GM12878 (cell line): ENCODE results near the gene COQ2. TPM values are rescaled to one million over a fixed set of nuclear protein-coding genes. Genes with fewer than 3 reads are reported as not detected.
A peak's percentile ranks its signal among the peaks of the same experiment; 100 is the strongest.

ENCODE experiments used
- ATAC-seq: fragments of 200-7000 bp; cut with Tn5 transposase; 3 replicates; pipeline ENCODE4 v1.9.1; 2020; ENCODE audit warnings: mild to moderate bottlenecking, moderate library complexity
- BruUV-seq: library from RNA; stranded (reverse); fragments of 400-500 nt; replicated peaks from 2 replicates; lab custom pipeline; 2021; lab: Mats Ljungman, UMichigan
- CTCF ChIA-PET: fragments of 300-600 bp; sonication (Branson Sonifier 250); formaldehyde crosslinking; extraction: SDS; loops from one replicate; lab custom pipeline; 2021; ENCODE audit warnings: inconsistent platforms; lab: Yijun Ruan, JAX
- POLR2A ChIA-PET: fragments of 350-600 bp; formaldehyde crosslinking; extraction: SDS; loops from one replicate; lab custom pipeline; 2021; ENCODE audit warnings: inconsistent platforms; lab: Charles Lee
- RAD21 ChIA-PET: fragments of 300-600 bp; sonication (Branson Sonifier 250); formaldehyde crosslinking; loops from one replicate; lab custom pipeline; 2023; ENCODE audit warnings: antibody characterized with exemption; ENCODE audit not compliant: unreplicated experiment; lab: Charles Lee
- SMC1A ChIA-PET: fragments of 300-600 bp; sonication (Branson Sonifier 250); formaldehyde crosslinking; loops from one replicate; lab custom pipeline; 2023; ENCODE audit not compliant: unreplicated experiment, uncharacterized antibody; lab: Charles Lee
- DNase-seq: peaks from one replicate; pipeline ENCODE4 v3.0.0-alpha.2; 2011; ENCODE audit warnings: low read depth, low spot score
- FAIRE-seq: peaks from 3 replicates; lab custom pipeline; 2011; peaks lifted over from hg19 to GRCh38; lab: Jason Lieb, UNC
- H2AFZ ChIP-seq: 2 replicates; pipeline ENCODE4 v1.6.0; 2011; ENCODE audit warnings: low read depth, low read length, control low read depth; ENCODE audit not compliant: control insufficient read depth
- H3K27ac ChIP-seq: 2 replicates; pipeline ENCODE4 v1.5.1; 2011; ENCODE audit warnings: control low read depth; ENCODE audit not compliant: control insufficient read depth, insufficient read depth
- H3K27me3 ChIP-seq, 2 experiments: replicated peaks in 1 of 2; 2 replicates each; pipeline versions ENCODE4 v1.6.0 to v1.6.1; 2011; ENCODE audit warnings: low read length in 1 of 2; ENCODE audit not compliant: control insufficient read depth in 2 of 2, insufficient read depth in 2 of 2
- H3K36me3 ChIP-seq, 2 experiments: 2 replicates each; pipeline ENCODE4 v1.5.1; 2011; ENCODE audit warnings: low read length in 1 of 2; ENCODE audit not compliant: control insufficient read depth in 2 of 2, insufficient read depth in 2 of 2
- H3K4me1 ChIP-seq: 2 replicates; pipeline ENCODE4 v1.6.1; 2011; ENCODE audit warnings: mild to moderate bottlenecking, low read length, moderate library complexity, mixed read lengths; ENCODE audit not compliant: control insufficient read depth, insufficient read depth
- H3K4me2 ChIP-seq: 2 replicates; pipeline ENCODE4 v1.6.0; 2011; ENCODE audit warnings: control low read depth; ENCODE audit not compliant: control insufficient read depth, insufficient read depth
- H3K4me3 ChIP-seq: fragments of 200-600 bp; sonication (generic); 2 replicates; pipeline ENCODE4 v1.5.1; 2016
- H3K79me2 ChIP-seq: 2 replicates; pipeline ENCODE4 v1.6.0; 2011; ENCODE audit warnings: low read length; ENCODE audit not compliant: control insufficient read depth, insufficient read depth
- H3K9ac ChIP-seq: 2 replicates; pipeline ENCODE4 v1.8.0; 2011; ENCODE audit warnings: low read length, control low read depth, mixed read lengths; ENCODE audit not compliant: control insufficient read depth, insufficient read depth
- H3K9me3 ChIP-seq: replicated peaks from 3 replicates; pipeline ENCODE4 v1.5.1; 2011; ENCODE audit warnings: mild to moderate bottlenecking, low read length; ENCODE audit not compliant: control insufficient read depth, insufficient read depth
- H4K20me1 ChIP-seq: 2 replicates; pipeline ENCODE4 v1.6.0; 2011; ENCODE audit not compliant: control insufficient read depth, insufficient read depth
- BHLHE40 ChIP-seq, 2 experiments: fragments of 450-650 bp in 1 of 2; IDR thresholded peaks; 2 replicates each; pipeline ENCODE4 v1.6.1; 2011 to 2017; ENCODE audit warnings: low read depth in 2 of 2, borderline replicate concordance in 1 of 2, improper control_type of control experiment in 1 of 2, low read length in 1 of 2, mild to moderate bottlenecking in 1 of 2
- BMI1 ChIP-seq: fragments of 450-650 bp; IDR thresholded peaks from 2 replicates; pipeline ENCODE4 v1.6.1; 2016; ENCODE audit warnings: mild to moderate bottlenecking, moderate library complexity, borderline replicate concordance
- CHD4 ChIP-seq: fragments of 200-600 bp; sonication (generic); IDR thresholded peaks from 2 replicates; pipeline ENCODE4 v1.6.1; 2016; ENCODE audit warnings: mild to moderate bottlenecking
- FOXK2 ChIP-seq: fragments of 450-650 bp; IDR thresholded peaks from 2 replicates; pipeline ENCODE4 v1.6.1; 2017; ENCODE audit warnings: mild to moderate bottlenecking, moderate library complexity
- MLLT1 ChIP-seq: fragments of 450-650 bp; IDR thresholded peaks from 2 replicates; pipeline ENCODE4 v1.6.1; 2016; ENCODE audit warnings: mild to moderate bottlenecking
- NBN ChIP-seq: fragments of 450-650 bp; IDR thresholded peaks from 2 replicates; pipeline ENCODE4 v1.6.1; 2016
- NFXL1 ChIP-seq: fragments of 450-650 bp; IDR thresholded peaks from 2 replicates; pipeline ENCODE4 v1.6.1; 2017; ENCODE audit warnings: antibody characterized with exemption, mild to moderate bottlenecking, borderline replicate concordance
- NR2C2 ChIP-seq: IDR thresholded peaks from 2 replicates; pipeline ENCODE4 v1.6.1; 2011; ENCODE audit warnings: borderline replicate concordance, low read depth; ENCODE audit not compliant: control insufficient read depth, insufficient read length
- NR2F1 ChIP-seq: fragments of 450-650 bp; conservative IDR thresholded peaks from 2 replicates; pipeline ENCODE4 v1.6.1; 2017; ENCODE audit warnings: mild to moderate bottlenecking
- SIN3A ChIP-seq: IDR thresholded peaks from 2 replicates; pipeline ENCODE4 v1.6.1; 2012; ENCODE audit warnings: low read depth, low read length, improper control_type of control experiment
- SMC3 ChIP-seq: IDR thresholded peaks from 2 replicates; pipeline ENCODE4 v1.6.1; 2011; ENCODE audit warnings: low read length, improper control_type of control experiment, borderline replicate concordance
- TAF1 ChIP-seq: IDR thresholded peaks from 2 replicates; pipeline ENCODE4 v1.6.1; 2011; ENCODE audit warnings: mild to moderate bottlenecking, low read depth, low read length, borderline replicate concordance
- ZNF217 ChIP-seq: fragments of 450-650 bp; IDR thresholded peaks from 2 replicates; pipeline ENCODE4 v1.6.1; 2017; ENCODE audit warnings: antibody characterized with exemption, mild to moderate bottlenecking
- WGBS: methylation state at CpG from one replicate; pipeline ENCODE4 v1.1.6; 2016; ENCODE audit warnings: low lambda C conversion rate; ENCODE audit not compliant: insufficient replicate concordance, insufficient coverage; ENCODE audit errors: missing lambda C conversion rate; 5-methylcytosine and 5-hydroxymethylcytosine counted together
- in situ Hi-C: fragments of 300-500 bp; cut with MboI; formaldehyde crosslinking; loops from 9 replicates; pipeline ENCODE4 v1.14.3; 2018; ENCODE audit warnings: mixed read lengths
- intact Hi-C: fragments of 100-400 bp; cut with micrococcal nuclease; formaldehyde crosslinking; loops from one replicate; pipeline ENCODE4 v1.14.2; 2022; ENCODE audit not compliant: unreplicated experiment
- polyA plus RNA-seq, 11 experiments: library from polyadenylated mRNA; depleted of rRNA in 4 of 11; unstranded in 6 of 11; stranded (reverse) in 5 of 11; fragments of >200 nt; fragmentation: Nextera tagmentation in 4 of 11; fragmentation: Illumina TruSeq in 1 of 11; extraction: Ambion mirVana in 4 of 11; extraction: Trizol in 1 of 11; gene quantifications; 1 replicate in 1 of 11; 2 replicates in 10 of 11; pipeline versions ENCODE4 v1.2.1 to v1.2.3, GENCODE V29; 2011 to 2016; ENCODE audit warnings: inconsistent platforms in 2 of 11, missing spikeins in 2 of 11, low read depth in 1 of 11
- total RNA-seq, 4 experiments: library from RNA; depleted of rRNA in 3 of 4; stranded (reverse); fragments of >200 nt in 3 of 4; fragmentation: Illumina TruSeq in 1 of 4; extraction: Trizol in 1 of 4; gene quantifications; 2 replicates each; pipeline versions ENCODE4 v1.2.1 to v1.2.3, GENCODE V29; 2013 to 2021
- TF ChIP-seq, protein P1 (sequence below): fragments of 450-650 bp; IDR thresholded peaks from 2 replicates; pipeline ENCODE4 v1.6.1; 2017; ENCODE audit warnings: mild to moderate bottlenecking, low read depth, inconsistent platforms; ENCODE audit not compliant: poor library complexity, severe bottlenecking
- TF ChIP-seq, protein P2 (sequence below): IDR thresholded peaks from 2 replicates; pipeline ENCODE4 v1.6.1; 2012; ENCODE audit warnings: low read depth, low read length, improper control_type of control experiment

COQ2 gene
- total and polyA plus RNA-seq, 10 of the 15 experiments (the other 5 are each of a cell fraction or from before 2014, with no cell fraction given), result 5.0 to 46.7 (median 19.1) TPM

DNA sequence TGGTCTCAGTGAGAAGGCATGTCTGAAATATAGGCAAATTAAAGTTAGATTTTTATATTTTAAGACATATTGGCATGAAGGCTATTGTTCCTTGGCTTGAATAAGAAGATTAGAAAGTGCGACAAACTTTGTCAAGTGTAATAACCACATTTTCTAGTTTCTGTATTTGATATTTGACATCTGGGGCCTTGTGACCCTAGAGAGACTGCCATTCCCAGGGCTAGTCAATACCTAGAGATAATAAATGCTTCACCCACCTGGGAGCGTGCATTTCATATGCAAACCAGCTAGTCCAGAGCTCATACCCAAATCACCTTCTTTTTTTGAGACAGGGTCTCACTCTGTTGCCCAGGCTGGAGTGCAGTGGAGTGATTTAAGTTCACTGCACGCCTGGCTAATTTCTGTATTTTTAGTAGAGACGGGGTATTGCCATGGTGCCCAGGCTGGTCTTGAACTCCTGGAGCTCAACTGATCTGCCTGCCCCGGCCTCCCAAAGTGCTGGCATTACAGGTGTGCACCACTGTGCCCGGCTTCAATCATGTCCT, 62.6 kb downstream of the COQ2 start (continued):
- TF ChIP-seq BHLHE40 (IDR thresholded peaks at IDR 0.05; ENCODE audit: borderline replicate concordance in 1 of 2, low read depth in 2 of 2, low read length in 1 of 2) (0 out of 4 replicates have a peak, but pooled peaks of 1 of the 2 experiments have one; percentile 4), NBN (peak; percentile 54; the same call in 1 of the 2 replicates), FOXK2 (no peak), SMC3 (no peak; the same call in 1 of the 2 replicates), NR2F1 (peak; percentile 92), NR2C2 (no peak)

- Histone ChIP-seq H3K4me3 (peak overlapping the region; percentile 32; the same call in 1 of the 2 replicates), H3K27me3 (no peaks in the 10 kb centered on the region), H3K27ac (peak overlapping the region; percentile 97), H3K4me2 (peak overlapping the region; percentile 97), H3K79me2 (no peaks in the 10 kb centered on the region; the same call in 1 of the 2 replicates), H3K4me1 (peaks cover 71% of the 10 kb centered on the region), H2AFZ (peak overlapping the region; percentile 76), H3K9me3 (peaks cover 3% of the 10 kb centered on the region; the same call in 2 of the 3 replicates), H4K20me1 (no peaks in the 10 kb centered on the region), H3K36me3 (no peaks in the 10 kb centered on the region), H3K9ac (peak overlapping the region; percentile 83)
- in situ Hi-C loops, result loop anchor here (5.0 kb wide), 1 partner anchor 107 kb away; the partner anchor contains the start of gene PLAC8
- CTCF ChIA-PET, result interaction anchor here (0.9 to 3.7 kb wide), 8 partner anchors 12 to 107 kb away, joined by 3 to 24 read pairs (median 11); no protein-coding TSS in a partner anchor
- WGBS, result 31% methylated on average over 16 of the region's 16 CpGs
- no TSS peak for BruUV-seq
- ATAC-seq (peak; percentile 37), FAIRE-seq (peak; percentile 23), DNase-seq (peak; percentile 77)
- POLR2A ChIA-PET, result interaction anchor here (1.2 to 6.8 kb wide), 6 partner anchors 19 to 108 kb away, joined by 3 to 77 read pairs (median 11); partner anchors contain the start of gene PLAC8
- intact Hi-C loops, result loop anchor here (1.0 to 5.0 kb wide), 4 partner anchors 41 to 207 kb away; partner anchors contain the start of gene LIN54
- RAD21 ChIA-PET, result interaction anchor here (0.9 to 4.4 kb wide), 14 partner anchors 11 to 145 kb away, joined by 3 to 127 read pairs (median 20); partner anchors contain the start of gene PLAC8
- SMC1A ChIA-PET, result interaction anchor here (0.9 to 10.4 kb wide), 17 partner anchors 12 to 314 kb away, joined by 3 to 183 read pairs (median 16); partner anchors contain the start of genes COPS4, COQ2 and PLAC8
- no peak for TF ChIP-seq NFXL1
- no peak for TF ChIP-seq FOXK2
- TF ChIP-seq MLLT1, result peak; percentile 71; the same call in 1 of the 2 replicates
- TF ChIP-seq ZNF217, result no peak
- TF ChIP-seq CHD4, result no peak
- no peak for TF ChIP-seq TAF1
- TF ChIP-seq SIN3A, result no peak
- TF ChIP-seq, protein P1, sequence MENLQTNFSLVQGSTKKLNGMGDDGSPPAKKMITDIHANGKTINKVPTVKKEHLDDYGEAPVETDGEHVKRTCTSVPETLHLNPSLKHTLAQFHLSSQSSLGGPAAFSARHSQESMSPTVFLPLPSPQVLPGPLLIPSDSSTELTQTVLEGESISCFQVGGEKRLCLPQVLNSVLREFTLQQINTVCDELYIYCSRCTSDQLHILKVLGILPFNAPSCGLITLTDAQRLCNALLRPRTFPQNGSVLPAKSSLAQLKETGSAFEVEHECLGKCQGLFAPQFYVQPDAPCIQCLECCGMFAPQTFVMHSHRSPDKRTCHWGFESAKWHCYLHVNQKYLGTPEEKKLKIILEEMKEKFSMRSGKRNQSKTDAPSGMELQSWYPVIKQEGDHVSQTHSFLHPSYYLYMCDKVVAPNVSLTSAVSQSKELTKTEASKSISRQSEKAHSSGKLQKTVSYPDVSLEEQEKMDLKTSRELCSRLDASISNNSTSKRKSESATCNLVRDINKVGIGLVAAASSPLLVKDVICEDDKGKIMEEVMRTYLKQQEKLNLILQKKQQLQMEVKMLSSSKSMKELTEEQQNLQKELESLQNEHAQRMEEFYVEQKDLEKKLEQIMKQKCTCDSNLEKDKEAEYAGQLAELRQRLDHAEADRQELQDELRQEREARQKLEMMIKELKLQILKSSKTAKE, result no peak
- TF ChIP-seq, protein P2, sequence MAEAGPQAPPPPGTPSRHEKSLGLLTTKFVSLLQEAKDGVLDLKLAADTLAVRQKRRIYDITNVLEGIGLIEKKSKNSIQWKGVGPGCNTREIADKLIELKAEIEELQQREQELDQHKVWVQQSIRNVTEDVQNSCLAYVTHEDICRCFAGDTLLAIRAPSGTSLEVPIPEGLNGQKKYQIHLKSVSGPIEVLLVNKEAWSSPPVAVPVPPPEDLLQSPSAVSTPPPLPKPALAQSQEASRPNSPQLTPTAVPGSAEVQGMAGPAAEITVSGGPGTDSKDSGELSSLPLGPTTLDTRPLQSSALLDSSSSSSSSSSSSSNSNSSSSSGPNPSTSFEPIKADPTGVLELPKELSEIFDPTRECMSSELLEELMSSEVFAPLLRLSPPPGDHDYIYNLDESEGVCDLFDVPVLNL, result no peak
- TF ChIP-seq BMI1, result no peak
Measured at GRCh38 chr4:83219344-83220331, 65.0 kb downstream of the COQ2 start.
